Urothelium cell line (cell line): ENCODE data around the gene NCK2.

Source experiments
- DNase-seq: peaks from one replicate; pipeline ENCODE4 v3.0.0; 2011; ENCODE audit warnings: low spot score, mixed read lengths
- FAIRE-seq: peaks from 2 replicates; lab custom pipeline; 2011; peaks lifted over from hg19 to GRCh38; lab: Jason Lieb, UNC

NCK2 gene

DNA sequence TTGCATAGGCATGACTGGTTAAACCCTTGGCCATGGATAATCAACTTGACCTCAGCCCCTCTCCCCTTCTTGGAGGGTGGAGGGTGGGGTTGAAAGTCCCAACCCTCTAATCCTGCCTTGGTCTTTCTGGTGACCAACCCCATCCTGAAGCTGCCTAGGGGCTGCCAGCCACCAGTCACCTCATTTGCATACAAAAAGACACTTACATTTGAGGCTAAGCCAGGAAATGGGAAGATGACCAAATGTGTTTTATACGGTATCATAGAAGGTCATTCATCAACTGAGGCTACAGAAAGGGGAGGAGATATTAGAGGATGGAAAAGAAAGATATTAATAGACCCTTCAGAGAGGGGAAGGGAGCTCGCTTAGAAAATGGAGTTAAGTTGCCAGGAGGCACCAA is 96.8 kb downstream of the NCK2 start:
- no peak for FAIRE-seq
- no peak for DNase-seq

DNA sequence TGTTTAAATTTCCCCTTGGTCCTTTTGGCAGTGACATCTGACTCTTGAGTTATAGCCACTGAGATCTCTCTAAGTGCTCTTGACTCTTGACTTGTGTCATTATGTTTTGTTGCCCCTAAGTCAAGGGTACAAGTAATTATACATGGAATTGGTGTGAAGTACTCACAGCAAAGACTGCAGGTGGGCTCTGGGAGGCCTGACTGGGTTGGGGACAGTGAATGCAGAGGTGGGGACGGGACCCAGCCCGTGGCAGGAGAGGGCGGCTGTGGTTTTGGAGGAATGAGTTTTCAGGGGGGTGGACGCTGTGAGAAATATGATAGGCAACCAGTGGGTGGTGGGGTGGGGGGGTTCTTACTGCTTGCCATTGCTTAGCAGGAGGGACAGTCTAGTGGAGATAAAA is 97.8 kb downstream of the NCK2 start:
- FAIRE-seq = no peak

DNA sequence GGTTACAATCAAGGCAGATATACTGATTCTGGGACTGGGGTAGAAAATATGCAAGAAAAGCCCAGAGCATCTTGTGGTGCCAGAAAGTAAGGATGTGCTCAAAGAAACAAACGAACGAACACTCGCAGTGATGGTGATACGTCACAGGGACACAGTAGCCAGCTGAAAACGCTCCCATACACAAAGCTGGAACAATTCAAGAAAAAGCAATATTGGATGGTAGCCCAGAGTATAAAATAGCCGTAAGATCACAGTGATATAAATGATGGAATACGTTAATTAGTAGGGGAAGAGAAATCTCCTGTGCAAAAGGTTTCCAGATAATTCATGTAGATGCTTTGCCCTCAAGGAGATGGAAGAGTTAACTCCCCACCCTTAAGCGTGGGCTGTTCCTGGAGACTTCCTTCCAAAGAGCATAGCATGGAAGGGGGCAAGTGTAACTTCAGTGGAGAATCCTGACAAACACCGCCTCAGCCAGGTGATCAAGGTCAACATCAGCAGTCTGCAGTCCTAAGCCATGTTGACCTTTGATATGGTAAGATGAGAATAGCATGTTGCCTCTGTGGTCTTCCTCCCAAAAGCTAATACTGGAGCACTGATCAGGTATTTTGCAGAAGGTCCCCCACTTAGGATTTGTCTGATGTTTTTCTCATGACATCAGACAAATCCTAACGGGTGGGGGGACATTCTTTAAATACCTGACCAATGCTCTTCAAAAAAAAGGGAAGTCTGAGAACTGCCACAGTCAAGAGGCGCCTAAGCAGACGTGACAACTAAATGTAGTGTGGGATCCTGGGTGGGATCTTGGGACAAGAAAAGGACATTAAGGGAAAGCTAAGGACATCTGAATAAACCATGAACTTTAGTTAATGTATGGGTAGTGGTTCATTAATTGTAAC is 99.0 kb downstream of the NCK2 start:
- DNase-seq (peak; percentile 59), FAIRE-seq (peak; percentile 91)

More for the DNA sequence above, 97.8 kb downstream of the NCK2 start:
- peak; percentile 23 for DNase-seq

DNA sequence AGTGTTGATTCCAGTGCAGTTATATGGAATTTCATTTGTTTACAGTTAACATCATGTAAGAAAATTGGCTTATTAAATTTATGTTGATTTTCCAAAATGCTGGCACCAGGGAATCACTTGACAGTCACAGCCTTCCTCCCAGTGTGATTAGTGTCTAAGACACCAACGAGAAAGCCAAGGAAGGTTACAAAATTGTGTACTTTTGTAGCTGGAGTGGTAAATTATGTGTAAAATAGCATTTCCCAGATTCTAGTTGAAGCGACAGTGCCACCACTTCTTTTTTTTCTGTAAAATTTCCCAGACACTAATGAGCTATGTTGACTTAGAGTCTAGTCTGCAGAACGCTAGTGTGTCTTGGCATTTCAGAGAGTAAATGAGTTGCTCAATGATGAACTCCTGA is 101.3 kb downstream of the NCK2 start:
- no peak for FAIRE-seq

DNA sequence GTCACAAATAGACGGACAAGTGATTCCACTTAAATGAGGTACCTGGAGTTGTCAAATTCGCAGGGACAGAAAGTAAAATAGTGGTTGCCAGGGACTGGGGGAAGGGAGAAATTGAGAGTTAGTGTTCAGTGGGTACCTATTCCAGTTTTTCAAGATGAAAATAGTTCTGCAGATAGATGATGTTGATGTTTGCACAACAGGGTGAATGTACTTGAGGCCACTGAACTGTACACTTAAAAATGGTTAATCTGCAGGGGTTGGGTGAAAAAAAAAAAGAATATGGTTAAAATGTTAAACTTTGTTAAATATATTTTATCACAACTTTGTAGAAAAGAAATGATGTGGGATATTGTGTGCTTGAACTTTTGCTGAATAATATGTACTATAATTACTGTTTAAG is 102.3 kb downstream of the NCK2 start:
- DNase-seq = no peak
- no peak for FAIRE-seq

More for the DNA sequence above, 101.3 kb downstream of the NCK2 start:
- no peak for DNase-seq

DNA sequence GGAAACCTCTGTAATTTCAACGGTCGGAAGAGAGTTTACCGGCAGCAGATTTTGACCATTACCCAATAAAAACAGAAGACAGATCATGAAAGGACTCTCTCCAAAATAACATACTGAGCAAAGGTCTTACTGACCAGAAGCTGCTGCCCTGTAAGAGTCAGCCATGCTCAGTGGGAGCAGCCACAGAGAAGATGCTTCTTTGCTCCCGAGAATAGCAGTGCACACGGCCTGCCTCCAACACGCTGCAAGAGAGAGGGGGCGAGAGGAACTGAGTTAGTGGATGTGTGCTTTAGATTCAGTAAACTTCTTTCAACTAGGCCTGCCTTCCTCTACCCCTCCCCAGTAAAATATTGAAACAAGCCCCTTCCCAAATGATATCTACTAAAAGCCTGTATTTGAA is 103.7 kb downstream of the NCK2 start:
- DNase-seq (no peak), FAIRE-seq (peak; percentile 9)

DNA sequence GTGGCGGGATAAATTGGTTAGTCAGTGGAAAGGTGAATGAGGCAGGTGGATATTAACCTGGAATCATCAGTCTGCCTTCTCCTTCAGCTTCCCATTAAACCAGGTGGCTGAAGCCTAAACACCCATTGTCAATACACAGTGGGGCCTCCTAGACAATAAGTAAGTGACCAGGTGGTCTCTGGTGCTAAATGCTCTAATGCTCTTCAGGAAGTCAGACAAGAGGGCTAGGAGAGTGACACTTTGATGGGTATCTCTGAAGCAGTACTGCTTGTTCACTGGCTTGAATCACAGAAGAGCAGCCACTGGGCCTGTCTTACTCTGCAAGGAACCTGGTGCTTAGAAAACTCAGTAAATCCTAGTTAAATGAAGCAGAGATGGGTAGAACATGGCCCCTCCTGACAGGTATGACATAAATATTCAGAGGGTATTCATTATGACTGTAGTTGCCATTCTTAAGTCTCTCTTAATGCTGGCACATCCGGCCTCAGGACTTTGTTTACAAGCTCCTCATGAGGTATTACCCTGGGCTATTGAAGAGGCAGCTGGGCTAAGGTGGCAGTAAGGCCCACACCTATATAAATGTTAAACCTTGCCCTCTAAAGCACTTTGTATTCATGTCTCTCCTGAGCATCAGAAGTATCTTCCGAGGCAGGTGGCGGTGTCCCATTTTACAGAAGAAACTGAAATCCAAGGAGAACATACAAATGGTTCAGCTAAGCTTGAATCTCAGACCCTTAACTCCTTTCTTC is 104.9 kb downstream of the NCK2 start:
- no peak for DNase-seq
- FAIRE-seq = peak; percentile 52

DNA sequence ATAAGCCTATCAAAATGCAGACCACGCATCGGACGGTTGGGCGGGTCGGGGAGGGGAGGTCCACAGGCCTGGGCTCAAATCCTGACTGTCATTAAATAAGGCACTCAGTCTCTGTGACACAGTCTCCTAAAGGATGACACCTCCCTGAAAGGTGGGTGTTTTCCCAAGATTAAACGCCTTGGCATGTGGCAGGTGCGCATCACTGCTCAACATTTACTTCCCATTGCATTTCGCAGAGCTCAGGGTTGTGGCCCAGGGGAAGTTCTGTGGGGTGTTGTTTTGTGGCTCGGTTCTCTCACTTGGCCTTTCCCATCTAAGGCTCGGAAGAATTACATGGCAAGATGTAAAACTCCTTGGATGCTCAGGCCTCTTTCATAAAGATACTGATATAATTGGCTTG is 107.4 kb downstream of the NCK2 start:
- FAIRE-seq (peak; percentile 40), DNase-seq (no peak)

DNA sequence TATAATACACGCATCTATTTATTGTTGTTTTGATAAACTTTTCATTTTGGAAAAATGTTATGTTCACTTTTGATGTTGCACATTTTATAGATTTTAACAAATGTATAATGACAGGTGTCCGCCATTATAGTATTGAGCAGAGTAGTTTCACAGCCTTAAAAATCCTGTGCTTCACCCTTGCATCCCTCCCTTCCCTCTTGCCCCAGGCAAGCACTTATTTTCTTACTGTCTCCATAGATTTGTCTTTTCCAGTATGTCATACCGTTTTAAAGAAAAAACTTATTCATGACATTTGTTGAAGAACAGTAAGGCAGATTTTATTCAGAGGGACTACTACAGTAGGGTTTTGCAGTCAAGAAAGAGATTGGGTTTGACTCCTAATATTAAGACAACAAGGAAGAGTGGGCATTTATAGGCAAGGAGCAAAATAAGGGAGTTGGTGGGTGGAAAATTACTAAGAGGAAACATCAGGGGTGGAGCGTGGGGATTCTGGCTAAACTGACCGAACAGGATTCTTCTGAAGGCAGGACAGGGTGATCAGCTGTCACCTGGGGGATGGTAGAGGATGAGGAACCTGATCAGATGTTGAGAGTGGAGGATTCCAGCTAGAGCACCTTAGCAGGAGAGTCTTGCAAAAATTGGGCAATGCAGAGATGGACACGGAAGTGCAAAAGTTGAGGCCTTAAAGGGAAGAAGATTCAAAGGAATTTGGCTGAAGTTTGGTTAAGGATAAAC is 108.8 kb downstream of the NCK2 start:
- FAIRE-seq (no peak), DNase-seq (no peak)

DNA sequence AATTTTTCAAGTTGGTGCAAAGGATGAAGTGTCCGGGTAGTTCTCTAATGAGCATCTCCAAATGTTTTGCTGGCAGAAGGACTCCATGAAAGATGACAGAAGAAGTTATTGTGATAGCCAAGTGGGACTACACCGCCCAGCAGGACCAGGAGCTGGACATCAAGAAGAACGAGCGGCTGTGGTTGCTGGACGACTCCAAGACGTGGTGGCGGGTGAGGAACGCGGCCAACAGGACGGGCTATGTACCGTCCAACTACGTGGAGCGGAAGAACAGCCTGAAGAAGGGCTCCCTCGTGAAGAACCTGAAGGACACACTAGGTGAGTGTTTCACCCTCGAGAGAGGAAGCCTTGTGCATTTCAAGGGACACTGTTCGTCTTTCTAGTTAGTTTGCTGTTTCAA is 110.3 kb downstream of the NCK2 start:
- no peak for FAIRE-seq
- DNase-seq = no peak

DNA sequence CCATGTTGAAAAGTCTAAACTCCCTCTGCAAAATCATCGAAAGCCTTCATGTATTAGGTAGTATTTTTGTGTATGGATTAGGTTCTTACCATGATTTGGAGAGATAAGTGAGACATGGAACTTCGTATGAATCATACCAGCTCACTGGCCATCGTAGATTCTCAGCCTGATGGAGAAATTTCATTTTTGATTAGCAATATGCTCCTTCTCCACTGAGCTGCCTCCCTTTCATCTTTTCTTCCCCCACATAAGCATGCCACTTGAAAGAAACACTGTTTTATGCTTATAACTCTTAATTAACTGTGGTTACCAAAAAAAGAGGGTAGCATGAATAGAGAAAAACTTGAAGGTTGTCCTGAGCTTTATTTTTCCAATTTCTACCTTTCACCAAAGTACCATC is 111.9 kb downstream of the NCK2 start:
- DNase-seq = no peak
- no peak for FAIRE-seq

DNA sequence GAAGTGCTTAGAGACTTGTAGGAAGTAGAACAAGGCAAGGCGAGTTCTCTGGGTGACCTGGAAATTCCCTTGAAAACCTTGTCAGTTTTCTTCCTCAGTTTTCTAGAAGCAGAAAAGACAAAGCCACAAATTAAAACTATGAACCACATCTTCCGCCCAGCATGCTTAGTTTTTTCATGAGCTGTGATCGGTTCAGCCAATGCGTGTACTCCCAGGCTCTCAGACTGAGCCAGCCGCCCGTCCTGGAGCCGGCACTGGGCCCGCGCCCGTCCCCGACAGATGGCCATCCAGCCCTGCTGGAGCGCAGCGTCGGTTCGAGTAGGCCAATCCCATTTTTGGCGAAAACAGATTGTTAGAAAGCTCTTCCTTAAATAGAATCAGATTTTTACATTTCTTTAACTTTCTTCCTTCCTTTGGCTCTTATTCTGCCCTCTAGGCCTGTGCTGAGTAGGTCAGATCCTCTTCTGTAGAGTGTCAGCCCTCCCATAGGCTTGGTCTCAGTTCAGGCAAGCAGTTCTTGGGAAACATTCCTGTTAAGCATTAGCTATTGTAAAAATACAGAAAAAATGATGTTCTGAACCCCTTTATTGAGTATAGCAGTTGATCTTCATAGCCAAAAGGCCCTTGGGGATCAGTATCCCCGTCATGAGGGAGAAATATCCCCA is 112.5 kb downstream of the NCK2 start:
- DNase-seq (no peak), FAIRE-seq (no peak)

DNA sequence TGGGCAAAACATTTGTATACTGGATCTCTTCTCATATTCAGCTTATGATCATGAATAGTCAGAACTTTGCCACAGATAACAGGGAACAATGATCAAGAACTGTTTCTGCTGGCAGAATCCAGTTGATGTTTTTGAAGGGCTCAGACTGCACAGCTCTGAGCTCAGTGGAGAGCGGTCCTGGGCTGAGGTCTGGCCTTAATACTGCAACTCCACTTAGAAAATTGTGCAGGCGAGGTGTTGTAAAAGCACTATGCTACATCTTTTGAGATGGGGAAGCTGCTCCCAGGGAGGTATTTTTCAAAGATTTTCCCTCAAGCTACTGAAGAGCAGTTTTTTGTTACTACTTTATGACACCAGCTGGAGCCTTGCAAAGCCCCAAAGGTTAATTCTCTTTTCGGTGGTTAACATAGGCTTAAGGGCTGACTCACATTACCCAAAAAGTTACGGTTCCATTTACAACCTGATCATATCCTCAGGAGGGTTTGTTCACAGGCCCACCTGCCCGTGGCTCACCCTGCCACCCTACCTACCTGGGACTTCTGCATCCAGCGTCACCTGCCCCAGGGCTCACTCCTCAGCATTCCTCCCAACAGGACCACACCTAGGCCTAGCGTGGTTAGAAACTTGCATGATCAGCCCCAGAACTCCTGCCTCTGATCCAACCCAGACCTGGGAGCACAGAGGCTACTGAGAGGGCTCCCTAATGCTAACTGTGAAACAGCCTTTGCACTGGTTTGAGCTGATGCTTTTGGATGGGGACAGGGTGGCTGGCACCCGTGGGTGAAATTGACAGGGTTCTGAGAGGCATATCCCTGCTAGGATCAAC is 114.4 kb downstream of the NCK2 start:
- FAIRE-seq (no peak), DNase-seq (no peak)

DNA sequence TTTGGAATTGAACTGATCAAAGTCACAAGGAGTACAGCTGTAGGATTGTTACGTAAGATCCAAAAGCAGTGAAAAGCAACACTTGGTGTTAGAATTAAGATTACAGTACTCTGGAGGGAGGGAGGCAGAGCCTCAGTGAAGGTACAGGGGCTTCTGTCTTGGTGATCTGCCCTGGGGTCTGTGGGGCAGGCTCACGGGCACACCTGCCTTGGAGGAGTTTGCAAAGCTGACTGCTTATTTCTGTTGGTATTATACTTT is 114.9 kb downstream of the NCK2 start:
- FAIRE-seq (no peak), DNase-seq (no peak)

DNA sequence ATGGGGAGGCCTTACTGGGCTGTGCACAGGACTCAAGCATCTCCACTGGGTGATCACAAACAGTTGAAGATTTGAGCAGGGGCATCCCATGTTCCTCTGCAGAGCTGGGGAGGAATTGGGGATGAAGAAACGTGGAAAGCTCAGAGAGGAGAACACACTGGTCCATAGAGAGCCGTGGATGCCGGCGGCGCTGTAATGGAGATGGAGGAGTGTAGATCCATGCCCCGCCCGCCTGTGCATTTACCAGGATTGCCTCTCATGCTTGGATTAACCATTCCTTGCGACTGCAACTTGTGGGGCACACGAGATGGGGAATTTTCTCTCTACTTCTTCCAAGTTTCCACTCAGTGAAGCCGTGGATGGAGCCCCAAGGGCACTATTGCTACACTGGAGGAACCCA is 115.9 kb downstream of the NCK2 start:
- no peak for FAIRE-seq
- DNase-seq = no peak

DNA sequence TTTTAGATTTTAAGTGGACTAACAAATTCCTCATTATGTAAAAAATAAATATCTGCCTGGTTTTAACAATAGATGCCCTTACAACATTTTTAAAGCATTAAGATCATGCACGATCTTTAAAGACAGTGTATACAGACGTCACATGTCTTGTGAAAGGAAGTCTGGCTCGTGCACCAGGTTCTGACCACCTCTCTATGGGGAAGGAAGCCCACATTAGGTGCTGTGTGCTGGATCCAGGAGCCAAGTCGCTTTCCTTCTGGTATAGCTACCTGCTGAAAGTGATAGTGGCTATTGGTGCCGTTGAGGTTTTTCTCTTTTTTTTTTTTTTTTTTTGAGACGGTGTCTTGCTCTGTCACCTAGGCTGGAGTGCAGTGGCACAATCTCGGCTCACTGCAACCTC is 116.5 kb downstream of the NCK2 start:
- DNase-seq (no peak), FAIRE-seq (no peak)

DNA sequence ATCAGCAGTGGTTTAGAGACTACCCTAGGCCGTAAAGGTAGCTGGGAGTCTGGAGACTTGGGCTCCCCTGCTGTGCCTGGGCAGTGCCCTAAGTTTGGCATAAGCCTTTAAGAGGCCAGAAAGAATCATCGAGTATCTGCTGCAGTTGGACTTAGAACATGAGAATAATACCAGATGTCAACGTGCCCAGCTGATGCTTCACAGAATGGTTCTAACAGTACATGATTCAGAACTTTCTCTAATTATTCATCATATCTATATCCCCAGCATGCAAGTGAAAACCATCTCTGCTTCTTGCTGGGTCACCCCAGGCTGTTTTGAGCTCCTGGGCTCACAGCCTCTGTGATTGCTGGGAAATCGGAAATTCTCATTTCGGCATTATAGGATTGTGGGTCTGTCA is 118.1 kb downstream of the NCK2 start:
- FAIRE-seq (no peak), DNase-seq (no peak)

DNA sequence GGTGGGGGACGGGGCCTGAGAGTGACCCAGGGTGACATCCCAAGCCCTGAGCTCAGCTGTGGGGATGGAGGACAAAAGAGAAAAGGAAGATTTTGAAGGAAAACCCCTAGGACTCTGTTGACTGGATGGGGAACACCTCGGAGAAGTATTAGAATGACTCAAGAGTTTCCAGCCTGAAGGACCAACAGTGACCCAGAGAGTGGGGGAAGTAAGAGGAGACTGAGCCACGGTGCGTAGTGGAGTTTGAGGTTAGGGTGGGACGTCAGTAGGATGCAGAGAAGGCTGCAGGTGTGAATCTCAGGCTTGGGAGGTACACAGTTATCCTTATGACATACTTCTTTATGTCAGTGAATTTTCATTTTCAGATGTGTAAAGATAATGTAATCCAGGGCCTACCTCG is 119.5 kb downstream of the NCK2 start:
- no peak for FAIRE-seq
- no peak for DNase-seq

DNA sequence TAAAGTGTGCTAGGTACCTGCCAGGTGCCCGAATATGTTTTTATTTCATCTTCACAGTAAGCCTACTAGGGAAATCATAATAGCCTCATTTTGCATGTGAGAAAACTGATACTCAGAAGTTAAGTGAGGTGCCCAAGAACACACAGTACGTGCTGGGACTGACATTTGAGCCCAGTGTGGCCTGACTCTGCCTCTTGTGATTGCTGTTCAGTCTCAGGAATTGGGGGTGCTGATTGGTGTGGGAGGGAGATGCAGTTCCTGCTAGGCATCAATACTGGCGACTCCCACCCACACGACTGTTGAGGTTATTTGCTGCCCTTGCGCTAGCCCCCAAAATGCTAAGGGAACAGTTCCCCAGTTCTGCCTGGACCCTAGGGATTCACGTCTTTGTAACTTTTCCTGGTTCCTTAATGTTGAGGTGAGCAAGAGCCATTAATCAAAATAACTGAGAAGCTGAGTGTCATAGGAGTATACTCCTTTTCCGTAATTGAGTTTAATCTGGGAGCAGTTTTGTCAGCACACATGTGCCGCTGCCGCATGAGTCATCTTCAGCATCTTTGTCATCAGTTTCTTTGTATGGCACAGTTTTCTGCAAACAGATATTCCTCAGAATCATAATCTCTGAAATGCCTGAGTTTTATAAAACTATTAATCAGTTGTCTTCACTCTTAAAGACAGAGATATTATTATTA is 120.7 kb downstream of the NCK2 start:
- FAIRE-seq (no peak), DNase-seq (no peak)
